Measurements from ENCODE around the gene MFAP3.

DNA sequence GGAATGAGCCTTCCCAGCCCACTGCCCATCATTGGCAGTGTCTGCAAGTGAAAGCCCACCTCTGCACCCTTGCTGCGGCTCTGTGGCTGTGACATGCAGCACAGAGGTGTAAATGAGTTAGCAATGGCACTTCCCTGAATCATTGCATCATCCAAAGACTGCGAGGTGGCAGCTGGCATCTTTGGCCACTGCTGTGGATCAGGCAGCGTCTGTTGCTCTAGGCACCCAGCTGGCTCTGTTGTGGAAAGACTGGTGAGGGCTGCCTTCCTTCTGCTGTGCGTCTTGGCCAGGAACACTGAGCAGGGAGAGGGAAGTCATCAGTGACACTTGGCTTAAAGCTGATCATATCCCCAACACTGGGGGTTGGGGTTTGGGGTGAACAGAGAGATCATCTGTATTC lies 64.5 kb downstream of the MFAP3 start:
- TF ChIP-seq, protein P1, sequence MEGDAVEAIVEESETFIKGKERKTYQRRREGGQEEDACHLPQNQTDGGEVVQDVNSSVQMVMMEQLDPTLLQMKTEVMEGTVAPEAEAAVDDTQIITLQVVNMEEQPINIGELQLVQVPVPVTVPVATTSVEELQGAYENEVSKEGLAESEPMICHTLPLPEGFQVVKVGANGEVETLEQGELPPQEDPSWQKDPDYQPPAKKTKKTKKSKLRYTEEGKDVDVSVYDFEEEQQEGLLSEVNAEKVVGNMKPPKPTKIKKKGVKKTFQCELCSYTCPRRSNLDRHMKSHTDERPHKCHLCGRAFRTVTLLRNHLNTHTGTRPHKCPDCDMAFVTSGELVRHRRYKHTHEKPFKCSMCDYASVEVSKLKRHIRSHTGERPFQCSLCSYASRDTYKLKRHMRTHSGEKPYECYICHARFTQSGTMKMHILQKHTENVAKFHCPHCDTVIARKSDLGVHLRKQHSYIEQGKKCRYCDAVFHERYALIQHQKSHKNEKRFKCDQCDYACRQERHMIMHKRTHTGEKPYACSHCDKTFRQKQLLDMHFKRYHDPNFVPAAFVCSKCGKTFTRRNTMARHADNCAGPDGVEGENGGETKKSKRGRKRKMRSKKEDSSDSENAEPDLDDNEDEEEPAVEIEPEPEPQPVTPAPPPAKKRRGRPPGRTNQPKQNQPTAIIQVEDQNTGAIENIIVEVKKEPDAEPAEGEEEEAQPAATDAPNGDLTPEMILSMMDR (IDR thresholded peaks at IDR 0.05) = no peak
- TF ChIP-seq POLR2AphosphoS5 (IDR thresholded peaks at IDR 0.05) = no peak

Data from breast epithelium (tissue), 3 donors.